Activated naive CD4-positive, alpha-beta T cell treated with anti-CD3 and anti-CD28 coated beads, Interleukin-2, amount 50 U/mL, for 24 hours (primary cell): Measurements from ENCODE around the gene KAZN.

Source experiments
- H3K27ac Mint-ChIP-seq: one replicate; pipeline ENCODE4 v1.8.0; 2021; ENCODE audit warnings: mild to moderate bottlenecking, mixed read lengths
- H3K27me3 Mint-ChIP-seq: one replicate; pipeline ENCODE4 v1.8.0; 2021; ENCODE audit warnings: mixed read lengths
- H3K36me3 Mint-ChIP-seq: one replicate; pipeline ENCODE4 v1.8.0; 2021; ENCODE audit warnings: mixed read lengths
- H3K4me1 Mint-ChIP-seq: one replicate; pipeline ENCODE4 v1.8.0; 2021; ENCODE audit warnings: mixed read lengths
- H3K4me3 Mint-ChIP-seq: one replicate; pipeline ENCODE4 v1.8.0; 2021; ENCODE audit warnings: mild to moderate bottlenecking, mixed read lengths
- H3K9me3 Mint-ChIP-seq: one replicate; pipeline ENCODE4 v1.8.0; 2021; ENCODE audit warnings: mixed read lengths

The KAZN gene

DNA sequence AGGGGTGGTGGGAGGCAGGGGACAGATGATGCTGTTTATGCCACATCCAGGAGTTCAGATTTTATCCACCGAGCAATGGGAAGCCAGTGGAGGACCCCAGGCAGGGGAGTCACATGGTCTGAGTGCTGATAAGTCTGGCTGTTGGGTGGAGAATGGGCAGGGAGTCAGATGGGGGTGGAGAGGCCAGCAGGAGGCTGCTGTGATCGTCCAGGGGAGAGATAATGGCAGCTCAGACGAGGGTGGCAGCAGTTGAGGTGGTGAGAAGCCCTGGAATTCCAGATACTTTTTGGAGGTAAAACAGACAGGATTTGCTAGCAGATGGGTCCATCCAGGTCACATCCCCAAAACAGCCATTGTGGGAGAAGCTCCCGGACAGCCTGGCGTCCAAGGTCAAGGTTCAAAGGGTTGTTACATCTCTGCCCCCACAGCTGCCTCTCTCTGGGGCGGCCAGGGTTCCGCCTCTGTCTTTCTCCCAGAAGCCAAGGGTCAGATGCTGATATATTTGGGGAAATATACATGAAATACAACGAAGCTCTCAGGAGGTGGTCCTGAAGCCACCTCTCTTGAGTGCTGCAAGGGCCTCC is 303.0 kb downstream of the KAZN start:
- H3K36me3 Mint-ChIP-seq, result no peaks in the 10 kb centered on the region
- peaks cover 3% of the 10 kb centered on the region for H3K27me3 Mint-ChIP-seq
- H3K9me3 Mint-ChIP-seq, result no peaks in the 10 kb centered on the region
- H3K4me3 Mint-ChIP-seq, result no peak overlapping the region
- H3K4me1 Mint-ChIP-seq, result no peaks in the 10 kb centered on the region
- H3K27ac Mint-ChIP-seq, result no peak overlapping the region

- Mint-ChIP-seq H3K9me3 (no peaks in the 10 kb centered on the region), H3K27ac (no peak overlapping the region), H3K4me1 (no peaks in the 10 kb centered on the region), H3K27me3 (peaks cover 3% of the 10 kb centered on the region), H3K4me3 (no peak overlapping the region), H3K36me3 (no peaks in the 10 kb centered on the region)
These were observed 305.4 kb downstream of the KAZN start for GRCh38 chr1:14903922-14904321.

DNA sequence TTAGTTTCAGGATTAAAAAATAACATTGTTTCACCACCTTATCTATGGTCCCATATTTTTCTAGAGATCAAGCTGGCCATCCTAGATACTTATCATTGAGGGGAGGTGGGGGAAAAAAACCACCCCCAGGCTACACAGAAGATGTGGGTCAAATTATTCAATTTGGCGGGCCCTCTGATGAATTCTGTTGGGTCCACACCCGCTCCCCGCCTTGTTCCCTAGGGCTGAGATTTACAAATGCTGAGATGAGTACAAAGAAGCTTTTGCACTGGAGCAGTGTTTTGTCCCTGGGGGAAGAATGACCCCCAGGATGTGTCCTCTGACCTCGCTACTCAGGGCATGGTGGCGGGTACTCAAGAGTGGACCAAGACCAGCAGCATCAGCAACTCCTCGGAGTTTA is 308.2 kb downstream of the KAZN start:
- no peak overlapping the region for H3K27ac Mint-ChIP-seq
- H3K4me1 Mint-ChIP-seq, result no peaks in the 10 kb centered on the region
- no peaks in the 10 kb centered on the region for H3K36me3 Mint-ChIP-seq
- H3K27me3 Mint-ChIP-seq, result no peaks in the 10 kb centered on the region
- no peaks in the 10 kb centered on the region for H3K9me3 Mint-ChIP-seq
- no peak overlapping the region for H3K4me3 Mint-ChIP-seq

DNA sequence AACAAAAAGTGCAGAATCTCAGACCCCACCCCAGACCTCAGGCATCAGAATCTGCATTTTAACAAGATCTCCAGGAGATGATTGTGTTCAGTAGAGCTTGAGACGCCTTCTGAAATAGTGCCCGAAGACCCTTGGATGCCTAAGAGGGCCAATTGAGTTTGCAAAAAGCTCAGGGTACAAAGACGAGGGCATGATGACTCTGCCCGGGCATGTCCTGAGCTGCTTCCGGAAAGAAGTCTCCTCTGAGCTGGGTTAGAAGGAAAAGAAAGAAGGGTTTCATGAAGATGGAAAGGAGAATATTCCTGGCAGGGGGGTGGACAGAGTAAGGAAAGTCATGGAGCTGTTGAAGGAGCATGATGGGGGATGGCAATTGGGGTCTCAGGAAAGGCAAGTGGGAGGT is 308.9 kb downstream of the KAZN start:
- H3K4me1 Mint-ChIP-seq, result no peaks in the 10 kb centered on the region
- H3K36me3 Mint-ChIP-seq, result no peaks in the 10 kb centered on the region
- no peaks in the 10 kb centered on the region for H3K27me3 Mint-ChIP-seq
- no peaks in the 10 kb centered on the region for H3K9me3 Mint-ChIP-seq
- no peak overlapping the region for H3K4me3 Mint-ChIP-seq
- H3K27ac Mint-ChIP-seq, result no peak overlapping the region

DNA sequence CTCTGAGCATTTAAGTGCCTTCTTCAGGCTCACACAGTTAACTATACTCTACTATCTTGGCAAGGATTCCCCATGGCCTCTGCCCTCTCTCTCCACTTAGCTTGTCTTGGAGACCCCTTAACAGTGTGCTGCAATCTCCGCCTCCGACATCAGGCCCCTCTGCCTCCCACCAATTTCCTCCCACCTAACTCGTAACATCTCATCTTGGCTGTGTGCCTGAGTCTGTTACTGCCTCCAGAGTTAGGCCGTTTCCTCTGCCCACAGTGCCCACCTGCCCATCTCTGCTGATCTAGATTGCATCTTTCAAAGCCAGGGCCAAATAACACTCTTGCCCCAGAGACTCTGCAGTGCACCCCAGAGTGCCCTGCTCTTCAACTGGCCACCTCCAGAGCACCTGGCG is 310.8 kb downstream of the KAZN start:
- Mint-ChIP-seq H3K27ac (no peak overlapping the region), H3K27me3 (no peaks in the 10 kb centered on the region), H3K9me3 (no peaks in the 10 kb centered on the region), H3K4me3 (no peak overlapping the region), H3K4me1 (no peaks in the 10 kb centered on the region), H3K36me3 (no peaks in the 10 kb centered on the region)

- Mint-ChIP-seq H3K27me3 (no peaks in the 10 kb centered on the region), H3K4me1 (no peaks in the 10 kb centered on the region), H3K9me3 (no peaks in the 10 kb centered on the region), H3K4me3 (no peak overlapping the region), H3K27ac (no peak overlapping the region), H3K36me3 (no peaks in the 10 kb centered on the region)
These were observed 311.5 kb downstream of the KAZN start for GRCh38 chr1:14909920-14910460.

- Mint-ChIP-seq H3K4me1 (no peaks in the 10 kb centered on the region), H3K36me3 (no peaks in the 10 kb centered on the region), H3K27ac (no peak overlapping the region), H3K9me3 (no peaks in the 10 kb centered on the region), H3K27me3 (no peaks in the 10 kb centered on the region), H3K4me3 (no peak overlapping the region)
These were observed 312.7 kb downstream of the KAZN start for GRCh38 chr1:14910984-14911721.

GRCh38 chr1:14912839-14913481 is 314.5 kb downstream of the KAZN start:
- H3K4me1 Mint-ChIP-seq, result no peaks in the 10 kb centered on the region
- no peak overlapping the region for H3K27ac Mint-ChIP-seq
- H3K36me3 Mint-ChIP-seq, result no peaks in the 10 kb centered on the region
- H3K4me3 Mint-ChIP-seq, result no peak overlapping the region
- H3K27me3 Mint-ChIP-seq, result no peaks in the 10 kb centered on the region
- no peaks in the 10 kb centered on the region for H3K9me3 Mint-ChIP-seq

DNA sequence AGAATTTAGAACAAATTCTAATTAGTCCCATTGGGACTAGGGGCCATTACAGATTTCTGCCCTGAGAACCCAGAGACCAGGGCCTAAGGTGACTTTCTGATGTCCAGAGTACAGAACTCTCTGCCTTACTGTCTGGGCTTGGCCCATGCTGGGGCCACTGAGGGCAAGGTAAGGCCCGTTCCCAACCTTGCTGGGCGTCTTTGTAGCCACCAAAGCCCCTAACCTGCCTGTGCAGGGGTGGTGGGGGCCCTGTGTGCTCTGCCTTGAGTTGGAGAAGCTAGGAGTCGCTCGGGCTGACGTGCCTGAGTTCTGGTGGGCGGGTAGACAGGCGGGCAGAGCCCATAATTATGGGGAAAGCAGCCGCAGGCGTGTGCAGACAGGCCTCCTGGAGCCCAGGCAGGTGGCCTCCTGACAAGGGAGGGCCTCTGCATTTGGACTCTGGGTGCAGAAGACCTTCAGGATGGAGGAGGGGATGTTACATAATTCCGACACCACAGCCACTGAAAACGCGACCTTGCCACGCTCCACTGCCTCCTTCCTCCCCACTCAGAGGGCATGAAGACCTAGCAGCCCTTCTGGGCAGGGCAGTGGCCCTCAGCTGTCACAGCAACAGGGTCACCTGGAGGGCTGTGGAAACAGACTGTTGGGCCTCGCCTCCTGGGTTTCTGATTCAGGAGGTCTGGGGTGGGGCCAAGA is 315.1 kb downstream of the KAZN start:
- H3K27me3 Mint-ChIP-seq, result no peaks in the 10 kb centered on the region
- H3K4me3 Mint-ChIP-seq, result no peak overlapping the region
- H3K9me3 Mint-ChIP-seq, result no peaks in the 10 kb centered on the region
- H3K27ac Mint-ChIP-seq, result no peak overlapping the region
- no peaks in the 10 kb centered on the region for H3K36me3 Mint-ChIP-seq
- no peaks in the 10 kb centered on the region for H3K4me1 Mint-ChIP-seq

DNA sequence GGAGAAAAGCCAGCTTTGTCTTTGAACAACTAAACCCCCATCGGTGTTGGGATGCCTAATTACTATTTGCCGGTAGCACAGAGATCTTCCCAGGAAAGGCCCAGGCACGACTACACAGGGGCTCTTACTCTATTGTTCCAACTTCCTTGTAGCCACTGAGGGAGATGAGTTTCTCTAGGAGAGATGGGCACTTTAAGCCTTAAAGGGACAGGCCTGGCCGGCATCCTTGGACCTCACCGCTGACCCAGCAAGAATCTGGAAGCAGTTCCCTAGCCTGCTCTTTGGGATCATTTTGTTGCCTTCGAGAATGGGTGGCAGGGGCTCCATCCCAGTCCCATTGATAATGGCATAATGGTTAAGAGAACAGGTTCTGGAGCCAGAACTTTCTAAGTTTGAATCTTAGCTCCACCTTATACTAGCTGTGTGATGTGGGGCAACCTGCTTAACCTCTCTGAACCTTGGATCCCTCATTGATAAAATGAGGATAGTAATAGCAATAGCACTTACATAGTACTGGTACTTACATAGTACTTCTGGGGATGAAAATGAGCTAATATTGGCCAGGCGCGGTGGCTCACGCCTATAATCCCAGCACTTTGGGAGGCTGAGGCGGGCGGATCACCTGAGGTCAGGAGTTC is 316.0 kb downstream of the KAZN start:
- Mint-ChIP-seq H3K4me1 (no peaks in the 10 kb centered on the region), H3K27me3 (no peaks in the 10 kb centered on the region), H3K36me3 (no peaks in the 10 kb centered on the region), H3K9me3 (no peaks in the 10 kb centered on the region), H3K4me3 (no peak overlapping the region), H3K27ac (no peak overlapping the region)

DNA sequence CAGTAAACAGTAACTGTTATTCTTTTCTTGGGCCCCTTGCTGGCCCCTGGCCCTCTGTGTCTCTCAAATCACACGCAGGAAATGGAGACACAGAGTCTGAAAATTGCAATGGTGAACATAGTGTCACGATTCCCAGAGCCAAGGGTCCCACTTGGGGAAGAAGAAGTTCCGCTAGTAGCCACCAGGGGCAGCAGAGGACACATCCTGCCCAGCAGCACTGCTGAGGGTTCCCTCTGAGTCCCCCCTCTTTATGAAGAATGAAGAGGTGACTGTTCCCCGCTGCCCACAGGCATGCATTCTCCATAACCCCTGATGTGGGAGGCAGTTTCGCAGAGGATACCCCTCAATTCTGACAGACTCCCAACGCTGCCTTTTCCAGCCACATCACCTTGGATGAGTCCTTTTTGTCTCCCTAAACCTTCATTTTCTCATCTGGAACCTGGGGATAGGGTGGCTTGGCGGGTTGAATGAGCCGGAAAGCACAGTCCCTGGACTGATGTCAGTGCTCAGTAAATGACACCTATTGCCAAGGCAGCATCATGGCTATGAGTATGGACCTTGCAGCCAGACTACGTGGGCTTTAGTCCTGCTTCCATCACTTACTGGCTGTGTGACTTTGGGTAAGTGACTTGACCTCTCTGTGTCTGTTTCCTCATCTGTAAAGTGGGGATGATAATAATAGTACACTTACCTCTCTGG is 317.0 kb downstream of the KAZN start:
- no peak overlapping the region for H3K4me3 Mint-ChIP-seq
- H3K27ac Mint-ChIP-seq, result no peak overlapping the region
- H3K9me3 Mint-ChIP-seq, result no peaks in the 10 kb centered on the region
- H3K4me1 Mint-ChIP-seq, result no peaks in the 10 kb centered on the region
- H3K27me3 Mint-ChIP-seq, result no peaks in the 10 kb centered on the region
- no peaks in the 10 kb centered on the region for H3K36me3 Mint-ChIP-seq

DNA sequence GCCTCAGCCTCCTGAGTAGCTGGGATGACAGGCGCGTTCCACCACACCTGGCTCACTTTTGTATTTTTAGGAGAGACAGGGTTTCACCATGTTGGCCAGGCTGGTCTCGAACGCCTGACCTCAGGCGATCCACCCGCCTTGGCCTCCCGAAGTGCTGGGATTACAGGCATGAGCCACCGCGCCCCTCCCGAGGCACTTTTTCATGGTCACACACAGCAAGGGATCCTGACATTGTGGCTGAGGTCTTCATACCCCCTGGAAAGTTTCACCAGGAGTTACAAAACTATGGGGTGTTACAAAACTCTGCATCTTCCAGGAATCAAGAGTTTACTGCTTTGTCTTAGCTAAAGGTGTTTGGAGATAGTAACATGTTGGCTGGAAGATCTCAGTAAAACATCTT is 320.8 kb downstream of the KAZN start:
- peaks cover 7% of the 10 kb centered on the region for H3K27me3 Mint-ChIP-seq
- no peaks in the 10 kb centered on the region for H3K9me3 Mint-ChIP-seq
- peaks cover 4% of the 10 kb centered on the region for H3K4me1 Mint-ChIP-seq
- no peaks in the 10 kb centered on the region for H3K36me3 Mint-ChIP-seq
- no peak overlapping the region for H3K27ac Mint-ChIP-seq
- H3K4me3 Mint-ChIP-seq, result no peak overlapping the region

GRCh38 chr1:14919751-14920150 is 321.3 kb downstream of the KAZN start:
- no peaks in the 10 kb centered on the region for H3K36me3 Mint-ChIP-seq
- H3K9me3 Mint-ChIP-seq, result no peaks in the 10 kb centered on the region
- H3K4me1 Mint-ChIP-seq, result peaks cover 4% of the 10 kb centered on the region
- H3K27me3 Mint-ChIP-seq, result peaks cover 7% of the 10 kb centered on the region
- H3K4me3 Mint-ChIP-seq, result no peak overlapping the region
- no peak overlapping the region for H3K27ac Mint-ChIP-seq

GRCh38 chr1:14921057-14921456 is 322.6 kb downstream of the KAZN start:
- H3K4me3 Mint-ChIP-seq, result no peak overlapping the region
- H3K36me3 Mint-ChIP-seq, result no peaks in the 10 kb centered on the region
- no peaks in the 10 kb centered on the region for H3K9me3 Mint-ChIP-seq
- H3K4me1 Mint-ChIP-seq, result peaks cover 9% of the 10 kb centered on the region
- H3K27ac Mint-ChIP-seq, result no peak overlapping the region
- H3K27me3 Mint-ChIP-seq, result peaks cover 17% of the 10 kb centered on the region
